GM20431 (cell line): ENCODE results near the gene PAX7.

Source experiments
- in situ Hi-C: fragments of 300-500 bp; cut with MseI, MboI; formaldehyde crosslinking; loops from one replicate; pipeline ENCODE4 v1.15.0; 2020; ENCODE audit warnings: low sequenced_read_pairs; ENCODE audit not compliant: unreplicated experiment

Gene PAX7

GRCh38 chr1:18639368-18640055, 8.9 kb downstream of the PAX7 start:
- in situ Hi-C loops: no loop called here

- in situ Hi-C loops: no loop called here
These were observed 9.8 kb downstream of the PAX7 start for GRCh38 chr1:18640228-18641004.

- in situ Hi-C loops: no loop called here
These were observed 10.6 kb downstream of the PAX7 start for GRCh38 chr1:18641005-18641941.

GRCh38 chr1:18642278-18643095, 11.8 kb downstream of the PAX7 start:
- in situ Hi-C loops: no loop called here

GRCh38 chr1:18643154-18644012, 12.7 kb downstream of the PAX7 start:
- in situ Hi-C loops: no loop called here

GRCh38 chr1:18644013-18644399, 13.4 kb downstream of the PAX7 start:
- in situ Hi-C loops: no loop called here

GRCh38 chr1:18644446-18644845, 13.8 kb downstream of the PAX7 start:
- in situ Hi-C loops: no loop called here

GRCh38 chr1:18644973-18645746, 14.5 kb downstream of the PAX7 start:
- in situ Hi-C loops: no loop called here

- in situ Hi-C loops: no loop called here
These were observed 15.1 kb downstream of the PAX7 start for GRCh38 chr1:18645747-18646090.

GRCh38 chr1:18646091-18646785, 15.6 kb downstream of the PAX7 start:
- in situ Hi-C loops: no loop called here

- in situ Hi-C loops: no loop called here
These were observed 16.3 kb downstream of the PAX7 start for GRCh38 chr1:18646786-18647410.

GRCh38 chr1:18647681-18648214, 17.1 kb downstream of the PAX7 start:
- in situ Hi-C loops: no loop called here

GRCh38 chr1:18649693-18650370, 19.2 kb downstream of the PAX7 start:
- in situ Hi-C loops: no loop called here

GRCh38 chr1:18651713-18652112, 21.1 kb downstream of the PAX7 start:
- in situ Hi-C loops: no loop called here

GRCh38 chr1:18652791-18653190, 22.1 kb downstream of the PAX7 start:
- in situ Hi-C loops: no loop called here

GRCh38 chr1:18653367-18653766, 22.7 kb downstream of the PAX7 start:
- in situ Hi-C loops: no loop called here
